Nephron progenitor cell (in vitro differentiated cells): ENCODE measurements around the gene GPANK1.

Experiments used
- DNase-seq: peaks from one replicate; pipeline ENCODE4 v3.0.0; 2021
- H3K27ac Mint-ChIP-seq: 2 replicates; pipeline ENCODE4 v1.8.0; 2021; ENCODE audit warnings: mild to moderate bottlenecking, moderate library complexity, mixed read lengths
- H3K27me3 Mint-ChIP-seq: 2 replicates; pipeline ENCODE4 v1.8.0; 2021; ENCODE audit warnings: mild to moderate bottlenecking, low read depth, mixed read lengths; ENCODE audit not compliant: poor library complexity
- H3K36me3 Mint-ChIP-seq: 2 replicates; pipeline ENCODE4 v1.8.0; 2021; ENCODE audit warnings: low read depth, mixed read lengths
- H3K4me1 Mint-ChIP-seq: 2 replicates; pipeline ENCODE4 v1.8.0; 2021; ENCODE audit warnings: mixed read lengths
- H3K4me3 Mint-ChIP-seq: 2 replicates; pipeline ENCODE4 v1.8.0; 2021; ENCODE audit warnings: mild to moderate bottlenecking, moderate library complexity, mixed read lengths
- H3K9me3 Mint-ChIP-seq: 2 replicates; pipeline ENCODE4 v1.8.0; 2021; ENCODE audit warnings: mild to moderate bottlenecking, moderate library complexity, mixed read lengths
- CTCF ChIP-seq: fragments of 200-600 bp; sonication (generic); IDR thresholded peaks from 2 replicates; pipeline ENCODE4 v1.5.0; 2021; ENCODE audit warnings: antibody characterized with exemption

Gene GPANK1

GRCh38 chr6:31634969-31635575 lies 29.7 kb downstream of the GPANK1 start:
- Mint-ChIP-seq H3K9me3 (no peaks in the 10 kb centered on the region), H3K27me3 (peaks cover 3% of the 10 kb centered on the region), H3K4me3 (no peak overlapping the region), H3K27ac (peak overlapping the region; percentile 72), H3K4me1 (peaks cover 5% of the 10 kb centered on the region), H3K36me3 (peaks cover 66% of the 10 kb centered on the region)
- DNase-seq: no peak
- no peak for TF ChIP-seq CTCF

GRCh38 chr6:31634131-31634530 lies 30.7 kb downstream of the GPANK1 start:
- no peak overlapping the region for H3K4me3 Mint-ChIP-seq
- peaks cover 3% of the 10 kb centered on the region for H3K27me3 Mint-ChIP-seq
- peaks cover 70% of the 10 kb centered on the region for H3K36me3 Mint-ChIP-seq
- H3K27ac Mint-ChIP-seq: peak overlapping the region; percentile 75
- TF ChIP-seq CTCF: no peak
- no peak for DNase-seq
- peaks cover 5% of the 10 kb centered on the region for H3K4me1 Mint-ChIP-seq
- no peaks in the 10 kb centered on the region for H3K9me3 Mint-ChIP-seq

- no peak for DNase-seq
- Mint-ChIP-seq H3K27ac (peak overlapping the region; percentile 96), H3K9me3 (no peaks in the 10 kb centered on the region), H3K27me3 (peaks cover 3% of the 10 kb centered on the region), H3K4me1 (peaks cover 5% of the 10 kb centered on the region), H3K4me3 (no peak overlapping the region), H3K36me3 (peaks cover 72% of the 10 kb centered on the region)
- no peak for TF ChIP-seq CTCF
These were observed 31.4 kb downstream of the GPANK1 start for GRCh38 chr6:31633447-31633846.

- peaks cover 3% of the 10 kb centered on the region for H3K27me3 Mint-ChIP-seq
- peaks cover 5% of the 10 kb centered on the region for H3K4me1 Mint-ChIP-seq
- TF ChIP-seq CTCF: no peak
- no peak overlapping the region for H3K4me3 Mint-ChIP-seq
- peak overlapping the region; percentile 96 for H3K27ac Mint-ChIP-seq
- peaks cover 82% of the 10 kb centered on the region for H3K36me3 Mint-ChIP-seq
- no peak for DNase-seq
- H3K9me3 Mint-ChIP-seq: no peaks in the 10 kb centered on the region
These were observed 32.4 kb downstream of the GPANK1 start for GRCh38 chr6:31632279-31632946.

- peaks cover 3% of the 10 kb centered on the region for H3K27me3 Mint-ChIP-seq
These were observed 33.0 kb downstream of the GPANK1 start for GRCh38 chr6:31631681-31632278.

More at GRCh38 chr6:31631681-31632278, 33.0 kb downstream of the GPANK1 start:
- TF ChIP-seq CTCF: no peak
- Mint-ChIP-seq H3K27ac (peak overlapping the region; percentile 96), H3K36me3 (peaks cover 82% of the 10 kb centered on the region), H3K4me1 (peaks cover 5% of the 10 kb centered on the region), H3K9me3 (no peaks in the 10 kb centered on the region), H3K4me3 (no peak overlapping the region)
- DNase-seq: no peak
